Measurements from ENCODE around the gene PEX10. TPM values are rescaled to one million over a fixed set of nuclear protein-coding genes. Genes with fewer than 3 reads are reported as not detected.

PEX10 gene
- polyA plus RNA-seq, 1 donor from 2014 or later = 30.1 TPM

- H3K9ac ChIP-seq (ENCODE audit: low read length) = no peak overlapping the region
- no peak overlapping the region for H3K4me2 ChIP-seq (ENCODE audit: low read length)
- TF ChIP-seq EZH2 (IDR thresholded peaks at IDR 0.05; ENCODE audit: borderline replicate concordance, insufficient read depth, low read length, poor library complexity, severe bottlenecking) (no peak), EP300 (conservative IDR thresholded peaks at IDR 0.05; ENCODE audit: poor library complexity, severe bottlenecking) (no peak), SMC3 (conservative IDR thresholded peaks at IDR 0.05; ENCODE audit: poor library complexity) (no peak), TAF1 (IDR thresholded peaks at IDR 0.05; ENCODE audit: low read depth) (no peak), POLR2AphosphoS5 (IDR thresholded peaks at IDR 0.05) (no peak)
- TF ChIP-seq, protein P1, sequence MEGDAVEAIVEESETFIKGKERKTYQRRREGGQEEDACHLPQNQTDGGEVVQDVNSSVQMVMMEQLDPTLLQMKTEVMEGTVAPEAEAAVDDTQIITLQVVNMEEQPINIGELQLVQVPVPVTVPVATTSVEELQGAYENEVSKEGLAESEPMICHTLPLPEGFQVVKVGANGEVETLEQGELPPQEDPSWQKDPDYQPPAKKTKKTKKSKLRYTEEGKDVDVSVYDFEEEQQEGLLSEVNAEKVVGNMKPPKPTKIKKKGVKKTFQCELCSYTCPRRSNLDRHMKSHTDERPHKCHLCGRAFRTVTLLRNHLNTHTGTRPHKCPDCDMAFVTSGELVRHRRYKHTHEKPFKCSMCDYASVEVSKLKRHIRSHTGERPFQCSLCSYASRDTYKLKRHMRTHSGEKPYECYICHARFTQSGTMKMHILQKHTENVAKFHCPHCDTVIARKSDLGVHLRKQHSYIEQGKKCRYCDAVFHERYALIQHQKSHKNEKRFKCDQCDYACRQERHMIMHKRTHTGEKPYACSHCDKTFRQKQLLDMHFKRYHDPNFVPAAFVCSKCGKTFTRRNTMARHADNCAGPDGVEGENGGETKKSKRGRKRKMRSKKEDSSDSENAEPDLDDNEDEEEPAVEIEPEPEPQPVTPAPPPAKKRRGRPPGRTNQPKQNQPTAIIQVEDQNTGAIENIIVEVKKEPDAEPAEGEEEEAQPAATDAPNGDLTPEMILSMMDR (IDR thresholded peaks at IDR 0.05; ENCODE audit: poor library complexity, severe bottlenecking) = no peak
- H3K79me2 ChIP-seq (replicated peaks; ENCODE audit: insufficient read depth, low read length) = no peaks in the 10 kb centered on the region
- no peaks in the 10 kb centered on the region for H3F3A ChIP-seq (ENCODE audit: insufficient read depth, low read length, poor library complexity, severe bottlenecking)
- H3K9me2 ChIP-seq (ENCODE audit: insufficient read depth, low read length) = no peaks in the 10 kb centered on the region
- H3K27ac ChIP-seq (ENCODE audit: low read length) = no peak overlapping the region
- H3K9me3 ChIP-seq (ENCODE audit: low read length) = no peaks in the 10 kb centered on the region
- no peaks in the 10 kb centered on the region for H3K27me3 ChIP-seq (ENCODE audit: insufficient read depth, low read depth, low read length)
- no peaks in the 10 kb centered on the region for H3K36me3 ChIP-seq (ENCODE audit: insufficient read depth, low read length)
- H3K4me3 ChIP-seq (ENCODE audit: low read length) = no peak overlapping the region
- H4K20me1 ChIP-seq (ENCODE audit: insufficient read depth) = no peaks in the 10 kb centered on the region
- H2AFZ ChIP-seq (ENCODE audit: low read depth, low read length) = no peak overlapping the region
These were observed 48.4 kb downstream of the PEX10 start for GRCh38 chr1:2363847-2364513.

- no peak overlapping the region for H3K4me2 ChIP-seq (ENCODE audit: low read length)
- H3F3A ChIP-seq (ENCODE audit: insufficient read depth, low read length, poor library complexity, severe bottlenecking) = no peaks in the 10 kb centered on the region
- H3K9me3 ChIP-seq (ENCODE audit: low read length) = no peaks in the 10 kb centered on the region
- H3K9me2 ChIP-seq (ENCODE audit: insufficient read depth, low read length) = no peaks in the 10 kb centered on the region
- no peaks in the 10 kb centered on the region for H3K27me3 ChIP-seq (ENCODE audit: insufficient read depth, low read depth, low read length)
- H4K20me1 ChIP-seq (ENCODE audit: insufficient read depth) = no peaks in the 10 kb centered on the region
- no peaks in the 10 kb centered on the region for H3K36me3 ChIP-seq (ENCODE audit: insufficient read depth, low read length)
- H3K9ac ChIP-seq (ENCODE audit: low read length) = no peak overlapping the region
- no peaks in the 10 kb centered on the region for H3K79me2 ChIP-seq (replicated peaks; ENCODE audit: insufficient read depth, low read length)
- H2AFZ ChIP-seq (ENCODE audit: low read depth, low read length) = no peak overlapping the region
- TF ChIP-seq SMC3 (conservative IDR thresholded peaks at IDR 0.05; ENCODE audit: poor library complexity) (no peak), EP300 (conservative IDR thresholded peaks at IDR 0.05; ENCODE audit: poor library complexity, severe bottlenecking) (no peak), RAD21 (conservative IDR thresholded peaks at IDR 0.05) (no peak), EZH2 (IDR thresholded peaks at IDR 0.05; ENCODE audit: borderline replicate concordance, insufficient read depth, low read length, poor library complexity, severe bottlenecking) (no peak), MXI1 (conservative IDR thresholded peaks at IDR 0.05; ENCODE audit: poor library complexity, severe bottlenecking) (no peak), POLR2AphosphoS5 (IDR thresholded peaks at IDR 0.05) (no peak), TAF1 (IDR thresholded peaks at IDR 0.05; ENCODE audit: low read depth) (no peak)
- TF ChIP-seq, protein P1 (IDR thresholded peaks at IDR 0.05; ENCODE audit: poor library complexity, severe bottlenecking) = no peak
- TF ChIP-seq, protein P2, sequence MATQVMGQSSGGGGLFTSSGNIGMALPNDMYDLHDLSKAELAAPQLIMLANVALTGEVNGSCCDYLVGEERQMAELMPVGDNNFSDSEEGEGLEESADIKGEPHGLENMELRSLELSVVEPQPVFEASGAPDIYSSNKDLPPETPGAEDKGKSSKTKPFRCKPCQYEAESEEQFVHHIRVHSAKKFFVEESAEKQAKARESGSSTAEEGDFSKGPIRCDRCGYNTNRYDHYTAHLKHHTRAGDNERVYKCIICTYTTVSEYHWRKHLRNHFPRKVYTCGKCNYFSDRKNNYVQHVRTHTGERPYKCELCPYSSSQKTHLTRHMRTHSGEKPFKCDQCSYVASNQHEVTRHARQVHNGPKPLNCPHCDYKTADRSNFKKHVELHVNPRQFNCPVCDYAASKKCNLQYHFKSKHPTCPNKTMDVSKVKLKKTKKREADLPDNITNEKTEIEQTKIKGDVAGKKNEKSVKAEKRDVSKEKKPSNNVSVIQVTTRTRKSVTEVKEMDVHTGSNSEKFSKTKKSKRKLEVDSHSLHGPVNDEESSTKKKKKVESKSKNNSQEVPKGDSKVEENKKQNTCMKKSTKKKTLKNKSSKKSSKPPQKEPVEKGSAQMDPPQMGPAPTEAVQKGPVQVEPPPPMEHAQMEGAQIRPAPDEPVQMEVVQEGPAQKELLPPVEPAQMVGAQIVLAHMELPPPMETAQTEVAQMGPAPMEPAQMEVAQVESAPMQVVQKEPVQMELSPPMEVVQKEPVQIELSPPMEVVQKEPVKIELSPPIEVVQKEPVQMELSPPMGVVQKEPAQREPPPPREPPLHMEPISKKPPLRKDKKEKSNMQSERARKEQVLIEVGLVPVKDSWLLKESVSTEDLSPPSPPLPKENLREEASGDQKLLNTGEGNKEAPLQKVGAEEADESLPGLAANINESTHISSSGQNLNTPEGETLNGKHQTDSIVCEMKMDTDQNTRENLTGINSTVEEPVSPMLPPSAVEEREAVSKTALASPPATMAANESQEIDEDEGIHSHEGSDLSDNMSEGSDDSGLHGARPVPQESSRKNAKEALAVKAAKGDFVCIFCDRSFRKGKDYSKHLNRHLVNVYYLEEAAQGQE (IDR thresholded peaks at IDR 0.05; ENCODE audit: borderline replicate concordance) = no peak
- no peak overlapping the region for H3K27ac ChIP-seq (ENCODE audit: low read length)
- H3K4me3 ChIP-seq (ENCODE audit: low read length) = no peak overlapping the region
These were observed 51.6 kb downstream of the PEX10 start for GRCh38 chr1:2360588-2361364.

Data from neural cell (in vitro differentiated cells).